ENCODE data around the gene ENPP1.

GRCh38 chr6:131910956-131911355 lies 103.1 kb downstream of the ENPP1 start:
- TF ChIP-seq SPI1 (IDR thresholded peaks at IDR 0.05; ENCODE audit: low read depth, low read length) (no peak), POLR2AphosphoS5 (IDR thresholded peaks at IDR 0.05; ENCODE audit: low read depth, low read length) (no peak), POLR2A (IDR thresholded peaks at IDR 0.05; ENCODE audit: low read depth, low read length) (no peak), POU2F2 (IDR thresholded peaks at IDR 0.05; ENCODE audit: low read depth, low read length) (no peak), TAF1 (IDR thresholded peaks at IDR 0.05; ENCODE audit: low read depth, low read length) (no peak), PAX5 (IDR thresholded peaks at IDR 0.05; ENCODE audit: insufficient read depth, low read length, severe bottlenecking) (no peak)
